Endothelial cell of umbilical vein (primary cell): ENCODE results near the gene SPTSSA.

Source experiments
- POLR2A ChIP-seq: IDR thresholded peaks from 2 replicates; pipeline ENCODE4 v1.6.1; 2012; ENCODE audit warnings: low read depth, mild to moderate bottlenecking, control low read depth, low read length
- TF ChIP-seq, protein P1 (sequence below), 2 donors: IDR thresholded peaks; 1 replicate in 1 of 2; 2 replicates in 1 of 2; pipeline ENCODE4 v1.5.1; 2011; ENCODE audit warnings: low read length in 2 of 2, mild to moderate bottlenecking in 2 of 2, moderate library complexity in 2 of 2, control low read depth in 1 of 2, inconsistent platforms in 1 of 2, low read depth in 1 of 2; ENCODE audit not compliant: insufficient read depth in 1 of 2; ENCODE audit errors: extremely low read depth in 1 of 2

- TF ChIP-seq POLR2A: no peak
- TF ChIP-seq, protein P1, sequence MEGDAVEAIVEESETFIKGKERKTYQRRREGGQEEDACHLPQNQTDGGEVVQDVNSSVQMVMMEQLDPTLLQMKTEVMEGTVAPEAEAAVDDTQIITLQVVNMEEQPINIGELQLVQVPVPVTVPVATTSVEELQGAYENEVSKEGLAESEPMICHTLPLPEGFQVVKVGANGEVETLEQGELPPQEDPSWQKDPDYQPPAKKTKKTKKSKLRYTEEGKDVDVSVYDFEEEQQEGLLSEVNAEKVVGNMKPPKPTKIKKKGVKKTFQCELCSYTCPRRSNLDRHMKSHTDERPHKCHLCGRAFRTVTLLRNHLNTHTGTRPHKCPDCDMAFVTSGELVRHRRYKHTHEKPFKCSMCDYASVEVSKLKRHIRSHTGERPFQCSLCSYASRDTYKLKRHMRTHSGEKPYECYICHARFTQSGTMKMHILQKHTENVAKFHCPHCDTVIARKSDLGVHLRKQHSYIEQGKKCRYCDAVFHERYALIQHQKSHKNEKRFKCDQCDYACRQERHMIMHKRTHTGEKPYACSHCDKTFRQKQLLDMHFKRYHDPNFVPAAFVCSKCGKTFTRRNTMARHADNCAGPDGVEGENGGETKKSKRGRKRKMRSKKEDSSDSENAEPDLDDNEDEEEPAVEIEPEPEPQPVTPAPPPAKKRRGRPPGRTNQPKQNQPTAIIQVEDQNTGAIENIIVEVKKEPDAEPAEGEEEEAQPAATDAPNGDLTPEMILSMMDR (IDR thresholded peaks at IDR 0.05; ENCODE audit: extremely low read depth in 1 of 2, insufficient read depth in 1 of 2, low read depth in 1 of 2, low read length in 2 of 2): no peak
Measured at GRCh38 chr14:34466691-34467090, 4.7 kb upstream of the SPTSSA start.
